Measurements from ENCODE around the gene RNF17.
"Not testable (repeated sequence)": the region's sequence is repeated elsewhere in the genome, so short reads cannot be mapped to it uniquely, and the experiment has no call there.

RNF17 gene

GRCh38 chr13:24763596-24764275 lies at the start of gene RNF17:
RNF17 (plus strand) TSS chr13:24764169; CDS start chr13:24764204, 35 bp downstream.
- no peak for DNase-seq (ENCODE audit: low read depth in 1 of 2, low spot score in 1 of 2)

- DNase-seq (ENCODE audit: low read depth in 1 of 2, low spot score in 1 of 2), result no peak
These were observed 48.0 kb upstream of the RNF17 start for GRCh38 chr13:24716011-24716410.

DNA sequence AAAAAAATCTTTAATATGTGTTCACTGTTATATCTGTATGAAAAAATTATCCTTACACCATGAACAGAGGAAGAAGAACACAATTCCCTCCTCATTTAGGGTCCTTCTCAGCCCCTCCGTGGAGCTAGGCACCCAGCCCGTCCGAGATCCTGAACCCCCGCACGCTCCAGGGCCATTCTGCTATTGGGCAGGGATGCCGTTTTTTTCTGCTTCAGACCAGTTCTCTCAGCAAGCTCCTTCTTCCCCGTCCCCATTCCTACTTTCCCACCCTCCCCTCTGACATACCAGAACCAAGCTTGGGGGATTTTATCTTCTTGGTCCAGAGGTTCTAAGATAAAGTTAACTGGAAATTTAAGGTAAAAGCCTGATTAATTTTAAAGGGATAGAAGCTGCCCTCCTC lies 47.5 kb upstream of the RNF17 start:
- no peak for DNase-seq (ENCODE audit: low read depth in 1 of 2, low spot score in 1 of 2)

- no peak for DNase-seq (ENCODE audit: low read depth in 1 of 2, low spot score in 1 of 2)
These were observed 46.8 kb upstream of the RNF17 start for GRCh38 chr13:24717217-24717616.

DNA sequence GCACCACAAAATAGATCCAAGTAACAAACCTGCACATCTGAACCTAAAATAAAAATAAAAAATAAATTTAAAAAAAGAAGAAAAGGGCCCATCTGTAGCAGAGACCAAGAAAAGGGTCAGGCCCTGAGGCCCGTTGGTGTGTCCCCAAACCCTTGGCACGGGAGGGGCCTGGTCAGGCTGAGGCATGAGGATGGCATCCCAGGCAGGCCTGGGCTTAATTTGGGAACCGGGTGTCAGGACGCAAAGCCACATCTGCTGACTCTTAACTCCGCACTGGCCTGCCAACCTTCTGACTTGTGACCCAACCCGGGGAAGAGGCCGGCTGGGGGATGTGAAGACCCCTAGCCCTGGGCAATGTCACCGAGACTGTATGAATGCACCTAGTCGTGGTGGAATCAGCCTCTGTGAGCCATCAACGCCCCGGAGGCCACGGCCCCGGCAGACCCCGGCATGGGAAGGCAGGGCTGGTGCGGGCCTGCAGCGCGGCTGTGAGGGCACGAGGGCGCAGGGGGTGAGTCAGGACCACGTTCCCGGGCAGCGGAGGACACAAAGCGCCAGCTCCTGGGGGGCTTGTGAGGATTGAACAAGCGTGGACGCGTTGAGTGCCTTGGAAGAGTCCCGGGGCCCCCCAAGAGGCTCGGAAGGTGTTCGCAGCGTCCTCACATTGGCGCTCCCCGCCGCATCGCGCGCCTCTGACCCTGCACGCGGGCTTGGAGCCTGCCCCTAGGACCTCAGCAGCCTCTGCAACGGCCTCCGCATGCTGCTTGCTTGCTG lies 45.6 kb upstream of the RNF17 start:
- DNase-seq (ENCODE audit: low read depth in 1 of 2, low spot score in 1 of 2), result no peak

GRCh38 chr13:24719139-24719538 lies 44.8 kb upstream of the RNF17 start:
- DNase-seq (ENCODE audit: low read depth in 1 of 2, low spot score in 1 of 2), result no peak

DNA sequence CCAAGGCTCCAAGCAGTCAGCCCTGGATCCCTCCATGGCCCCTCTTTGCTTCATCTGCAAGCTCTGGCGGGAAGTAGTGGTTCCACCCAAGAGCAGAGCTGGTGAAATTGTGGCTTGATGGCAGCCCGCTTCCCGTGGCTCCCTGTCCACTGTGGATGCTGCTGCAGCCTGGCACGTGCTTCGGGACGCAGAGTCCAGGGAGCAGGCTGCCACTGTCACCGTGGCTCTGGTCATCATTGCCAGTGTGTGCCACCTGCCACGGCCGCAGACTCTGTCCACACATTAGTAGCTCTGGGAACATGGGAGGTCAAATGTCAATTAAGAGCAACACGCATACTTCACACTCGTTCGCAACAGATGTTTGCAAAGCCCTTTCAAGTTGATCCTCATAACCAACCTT lies 40.8 kb upstream of the RNF17 start:
- DNase-seq (ENCODE audit: low read depth in 1 of 2, low spot score in 1 of 2), result no peak

- no peak for DNase-seq (ENCODE audit: low read depth in 1 of 2, low spot score in 1 of 2)
These were observed 39.3 kb upstream of the RNF17 start for GRCh38 chr13:24724714-24725113.

DNA sequence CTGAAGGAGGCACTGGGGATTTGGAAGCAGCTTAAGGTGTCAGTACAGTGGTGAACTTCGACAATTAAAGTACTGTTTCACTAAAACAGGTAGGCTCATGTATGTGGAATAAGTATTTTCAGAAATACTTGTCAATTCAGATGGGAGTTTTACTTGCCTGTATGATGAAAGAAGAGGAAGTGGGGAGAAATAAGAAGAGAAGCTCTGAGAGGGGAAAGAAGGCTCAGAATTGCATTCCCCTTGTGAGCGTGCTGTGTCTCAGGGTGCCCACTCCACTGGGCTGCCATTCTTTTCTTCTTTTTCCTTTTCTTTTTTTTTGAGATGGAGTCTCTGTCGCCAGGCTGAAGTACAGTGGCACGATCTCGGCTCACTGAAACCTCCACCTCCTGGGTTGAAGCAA lies 38.6 kb upstream of the RNF17 start:
- no peak for DNase-seq (ENCODE audit: low read depth in 1 of 2, low spot score in 1 of 2)

DNA sequence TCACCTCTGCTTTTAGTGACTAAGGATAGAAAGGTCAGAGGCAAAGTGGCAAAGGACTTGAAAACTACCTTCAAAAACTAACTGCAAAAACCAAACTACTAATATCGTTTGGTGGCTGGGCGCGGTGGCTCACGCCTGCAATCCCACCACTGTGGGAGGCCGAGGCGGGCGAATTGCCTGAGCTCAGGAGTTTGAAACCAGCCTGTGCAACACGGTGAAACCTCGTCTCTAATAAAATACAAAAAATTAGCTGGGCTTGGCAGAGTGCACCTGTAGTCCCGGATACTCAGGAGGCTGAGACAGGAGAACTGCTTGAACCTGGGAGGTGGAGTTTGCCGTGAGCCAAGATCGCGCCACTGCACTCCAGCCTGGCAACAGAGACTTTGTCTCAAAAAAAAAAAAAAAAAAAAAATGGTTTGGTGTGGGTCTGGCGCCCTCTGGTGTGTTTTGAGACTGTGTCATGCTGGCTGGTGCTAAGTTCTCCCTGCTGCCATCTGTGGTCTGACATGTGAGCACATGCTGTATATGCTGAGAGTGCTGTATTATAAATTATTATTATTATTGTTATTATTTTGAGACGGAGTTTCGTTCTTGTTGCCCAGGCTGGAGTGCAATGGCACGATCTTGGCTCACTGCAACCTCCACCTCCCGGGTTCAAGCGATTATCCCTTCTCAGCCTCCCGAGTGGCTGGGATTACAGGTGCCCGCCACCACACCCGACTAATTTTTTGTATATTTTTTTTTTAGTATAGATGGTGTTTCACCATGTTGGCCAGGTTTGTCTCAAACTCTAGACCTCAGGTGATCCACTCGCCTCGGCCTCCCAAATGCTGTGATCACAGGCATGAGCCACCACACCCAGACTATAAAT lies 36.0 kb upstream of the RNF17 start:
- peak; percentile 26 to 43 for DNase-seq (ENCODE audit: low read depth in 1 of 2, low spot score in 1 of 2)

DNA sequence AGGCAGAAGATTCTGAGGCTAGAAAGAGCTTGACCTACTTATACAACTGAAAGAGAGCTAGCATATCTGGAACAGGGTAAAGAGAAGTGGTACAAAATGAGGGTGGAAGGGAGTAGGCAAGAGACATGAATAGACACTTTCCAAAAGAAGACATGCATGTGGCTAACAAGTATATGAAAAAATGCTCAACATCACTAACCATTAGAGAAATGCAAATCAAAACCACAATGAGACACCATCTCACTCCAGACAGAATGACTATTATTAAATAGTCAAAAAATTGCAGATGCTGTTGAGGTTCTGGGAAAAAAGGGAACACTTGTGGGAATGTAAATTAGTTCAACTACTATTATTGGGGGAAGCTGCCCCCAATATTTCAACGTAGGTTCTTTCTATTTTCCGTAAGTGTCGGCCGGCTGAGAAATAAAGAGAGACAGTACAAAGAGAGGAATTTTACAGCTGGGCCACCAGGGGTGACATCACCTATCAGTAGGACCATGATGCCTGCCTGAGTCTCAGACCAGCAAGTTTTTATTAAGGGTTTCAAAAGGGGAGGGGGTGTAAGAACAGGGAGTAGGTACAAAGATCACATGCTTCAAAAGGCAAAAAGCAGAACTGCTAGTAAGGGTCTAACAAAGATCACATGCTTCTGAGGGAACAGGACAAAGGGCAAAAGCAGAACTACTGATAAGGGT lies 32.9 kb upstream of the RNF17 start:
- DNase-seq (ENCODE audit: low read depth in 1 of 2, low spot score in 1 of 2), result not testable (repeated sequence)

DNA sequence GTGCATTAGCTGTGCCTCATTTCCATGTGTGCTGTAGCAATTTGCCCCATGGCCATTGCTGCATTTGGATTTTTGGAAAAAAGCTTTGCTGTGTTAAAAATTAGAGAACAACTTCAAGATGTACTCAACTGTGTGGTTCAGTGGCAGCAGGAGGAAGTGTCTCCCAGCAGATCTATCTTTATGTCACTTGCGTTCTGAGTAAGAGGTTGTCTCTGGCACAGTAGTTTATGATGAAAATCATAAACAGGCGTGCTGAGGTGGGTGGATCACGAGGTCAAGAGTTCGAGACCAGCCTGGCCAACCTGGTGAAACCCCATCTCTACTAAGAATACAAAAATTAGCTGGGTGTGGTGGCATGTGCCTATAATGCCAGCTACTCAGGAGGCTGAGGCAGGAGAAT lies 29.0 kb upstream of the RNF17 start:
- DNase-seq (ENCODE audit: low read depth in 1 of 2, low spot score in 1 of 2), result no peak

- DNase-seq (ENCODE audit: low read depth in 1 of 2, low spot score in 1 of 2), result no peak
These were observed 26.9 kb upstream of the RNF17 start for GRCh38 chr13:24737042-24737441.

- no peak for DNase-seq (ENCODE audit: low read depth in 1 of 2, low spot score in 1 of 2)
These were observed 25.6 kb upstream of the RNF17 start for GRCh38 chr13:24738366-24738847.

DNA sequence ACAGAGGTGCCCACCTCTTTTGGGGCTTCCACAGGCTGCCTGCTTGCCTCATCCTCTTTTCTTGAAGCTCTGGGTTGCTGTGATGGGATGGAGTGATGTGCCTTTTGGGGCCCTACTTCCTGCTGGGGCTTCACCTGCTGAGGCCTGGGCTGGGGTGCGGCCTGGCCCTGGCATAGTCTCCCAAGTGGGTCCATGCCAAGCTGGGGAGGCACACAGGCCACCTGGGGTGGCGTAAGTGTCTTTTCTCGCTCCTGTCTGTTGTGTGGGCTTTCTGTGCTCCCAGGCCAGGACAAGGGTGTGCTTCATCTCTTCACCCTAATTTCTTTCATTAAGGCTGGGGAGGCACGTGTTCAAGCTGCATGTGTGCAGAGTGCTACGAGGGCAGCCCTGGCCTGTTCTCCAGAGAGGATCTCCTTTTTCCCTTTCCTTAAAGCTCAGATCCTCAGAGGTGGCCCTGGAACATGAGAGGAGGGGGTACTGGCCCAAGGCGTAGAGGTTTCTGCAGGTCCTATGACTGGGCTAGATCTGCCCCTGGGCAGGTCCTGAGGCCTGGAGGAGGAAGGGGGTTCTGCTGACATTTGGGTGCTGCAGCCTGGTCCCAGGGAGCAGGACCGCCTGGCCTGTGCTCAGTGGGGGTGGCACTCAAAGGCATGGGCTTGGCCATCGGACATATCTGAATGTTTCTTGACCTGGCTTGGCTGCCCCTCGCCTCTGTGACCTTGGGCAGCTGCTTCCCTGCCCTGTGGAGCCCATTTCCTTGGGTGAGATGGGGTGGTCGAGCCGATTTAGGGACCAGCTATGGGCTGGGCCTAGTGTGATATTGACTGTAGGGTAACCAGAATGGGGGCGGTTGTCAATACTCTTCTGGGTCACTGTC lies 23.7 kb upstream of the RNF17 start:
- no peak for DNase-seq (ENCODE audit: low read depth in 1 of 2, low spot score in 1 of 2)

DNA sequence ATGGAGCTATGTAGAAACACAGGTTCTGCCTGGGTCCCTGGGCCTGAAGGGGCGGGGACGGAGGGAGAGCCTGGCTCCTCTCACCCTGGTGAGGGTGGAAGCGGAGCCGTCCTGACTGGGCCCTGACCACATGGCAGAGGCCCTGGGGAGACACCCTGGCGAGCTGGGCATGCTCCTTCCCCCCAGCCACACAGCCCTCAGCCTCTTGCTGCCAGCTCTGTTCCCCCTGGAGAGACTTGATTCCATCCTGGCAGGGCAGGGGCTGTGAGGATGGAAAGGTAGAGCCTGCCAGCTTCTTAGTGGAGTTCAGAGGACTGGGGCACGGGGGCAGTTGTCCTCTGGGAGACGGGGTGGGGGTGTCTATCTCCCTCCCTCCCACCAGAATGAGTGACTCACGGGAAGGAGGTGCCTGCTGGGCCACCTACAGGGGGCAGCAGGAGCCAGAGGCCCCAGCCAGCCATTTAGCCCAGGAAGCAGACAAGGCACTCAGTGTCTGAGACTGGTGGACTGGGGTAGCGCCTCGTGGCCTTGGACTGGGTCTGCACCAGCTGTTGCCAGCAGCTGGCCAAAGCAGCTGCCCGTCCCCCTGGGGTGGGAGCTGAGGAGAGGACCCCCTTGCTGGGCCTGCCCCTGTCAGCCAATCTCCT lies 22.8 kb upstream of the RNF17 start:
- no peak for DNase-seq (ENCODE audit: low read depth in 1 of 2, low spot score in 1 of 2)

GRCh38 chr13:24741791-24742190 lies 22.2 kb upstream of the RNF17 start:
- no peak for DNase-seq (ENCODE audit: low read depth in 1 of 2, low spot score in 1 of 2)

DNA sequence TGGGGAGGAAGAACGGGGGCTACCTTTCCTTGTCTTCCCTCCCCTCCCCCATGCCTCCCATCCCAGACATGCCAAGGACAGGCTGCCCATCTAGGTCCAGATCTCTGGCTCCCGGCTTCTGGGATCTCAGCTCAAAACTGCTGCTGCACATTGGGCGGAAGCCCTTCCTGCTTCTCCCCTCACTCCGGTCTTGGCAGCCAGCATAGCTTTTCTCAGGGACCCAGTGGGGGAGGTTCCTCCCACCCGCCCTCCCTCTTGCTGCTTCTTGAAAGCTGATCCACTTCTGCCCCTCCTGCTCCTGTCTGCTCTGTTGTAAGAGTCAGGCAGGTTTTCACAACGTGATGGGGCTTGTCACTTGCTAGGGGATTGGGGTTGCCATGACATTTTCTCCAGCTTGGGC lies 21.7 kb upstream of the RNF17 start:
- DNase-seq (ENCODE audit: low read depth in 1 of 2, low spot score in 1 of 2), result no peak

- DNase-seq (ENCODE audit: low read depth in 1 of 2, low spot score in 1 of 2), result no peak
These were observed 21.0 kb upstream of the RNF17 start for GRCh38 chr13:24742977-24743376.

DNA sequence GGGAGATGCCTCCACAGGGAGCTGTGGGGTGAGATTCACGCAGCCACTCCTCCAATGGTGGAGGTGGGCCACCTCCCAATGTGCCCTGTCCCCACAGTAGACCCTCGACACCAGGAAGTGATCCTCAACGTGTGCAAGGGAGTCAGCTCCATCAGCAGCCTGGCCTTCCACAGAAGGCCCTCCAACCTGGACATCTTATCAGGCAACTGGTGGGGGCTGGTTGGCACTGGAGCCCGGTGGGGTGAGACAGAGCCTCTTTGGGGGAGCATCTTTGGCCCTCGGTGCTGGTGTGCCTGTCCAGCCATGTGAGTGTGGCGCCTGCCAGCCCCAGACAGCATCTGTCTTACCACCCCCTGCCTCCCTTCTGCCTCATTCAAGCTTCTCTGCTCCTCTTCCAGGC lies 19.7 kb upstream of the RNF17 start:
- DNase-seq (ENCODE audit: low read depth in 1 of 2, low spot score in 1 of 2), result no peak

Measured in stimulated activated CD4-positive, alpha-beta T cell treated with anti-CD3 and anti-CD28 coated beads, Interleukin-15, amount 100 ng/mL, for 1 hour (primary cell).